Epithelial cell of esophagus (primary cell): ENCODE measurements around the gene CCDC88C.

Experiments
- DNase-seq: peaks from one replicate; pipeline ENCODE4 v3.0.0; 2010; ENCODE audit warnings: low read depth
- H3K4me3 ChIP-seq: 2 replicates; pipeline ENCODE4 v1.5.1; 2011; ENCODE audit warnings: mild to moderate bottlenecking, low read length, control low read depth
- TF ChIP-seq, protein P1 (sequence below): IDR thresholded peaks from 2 replicates; pipeline ENCODE4 v1.5.1; 2011; ENCODE audit warnings: low read depth, mild to moderate bottlenecking, low read length, control low read depth, inconsistent platforms; ENCODE audit not compliant: insufficient read depth; ENCODE audit errors: missing control alignments

CCDC88C gene

DNA sequence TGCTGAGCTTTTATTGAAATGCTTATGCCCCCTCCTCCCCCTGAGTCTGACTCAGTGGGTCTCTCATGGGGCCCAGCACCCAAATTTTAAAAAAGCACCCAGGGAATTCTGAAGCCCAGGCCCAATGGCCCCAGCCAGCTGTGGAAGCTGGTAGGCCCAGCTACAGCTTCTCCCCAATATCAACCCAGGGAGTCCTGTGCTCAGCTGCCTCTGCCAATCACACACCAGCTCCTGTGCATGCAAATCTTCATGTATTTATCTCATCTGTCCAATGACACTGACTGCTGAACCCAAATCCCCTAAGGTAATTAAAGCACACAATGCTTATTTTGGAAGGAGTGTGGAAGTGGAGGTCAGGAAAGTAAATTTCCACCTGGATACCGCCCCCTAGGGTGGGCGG, 76.3 kb downstream of the CCDC88C start:
- H3K4me3 ChIP-seq = no peak overlapping the region
- TF ChIP-seq, protein P1, sequence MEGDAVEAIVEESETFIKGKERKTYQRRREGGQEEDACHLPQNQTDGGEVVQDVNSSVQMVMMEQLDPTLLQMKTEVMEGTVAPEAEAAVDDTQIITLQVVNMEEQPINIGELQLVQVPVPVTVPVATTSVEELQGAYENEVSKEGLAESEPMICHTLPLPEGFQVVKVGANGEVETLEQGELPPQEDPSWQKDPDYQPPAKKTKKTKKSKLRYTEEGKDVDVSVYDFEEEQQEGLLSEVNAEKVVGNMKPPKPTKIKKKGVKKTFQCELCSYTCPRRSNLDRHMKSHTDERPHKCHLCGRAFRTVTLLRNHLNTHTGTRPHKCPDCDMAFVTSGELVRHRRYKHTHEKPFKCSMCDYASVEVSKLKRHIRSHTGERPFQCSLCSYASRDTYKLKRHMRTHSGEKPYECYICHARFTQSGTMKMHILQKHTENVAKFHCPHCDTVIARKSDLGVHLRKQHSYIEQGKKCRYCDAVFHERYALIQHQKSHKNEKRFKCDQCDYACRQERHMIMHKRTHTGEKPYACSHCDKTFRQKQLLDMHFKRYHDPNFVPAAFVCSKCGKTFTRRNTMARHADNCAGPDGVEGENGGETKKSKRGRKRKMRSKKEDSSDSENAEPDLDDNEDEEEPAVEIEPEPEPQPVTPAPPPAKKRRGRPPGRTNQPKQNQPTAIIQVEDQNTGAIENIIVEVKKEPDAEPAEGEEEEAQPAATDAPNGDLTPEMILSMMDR = no peak
- DNase-seq = no peak

DNA sequence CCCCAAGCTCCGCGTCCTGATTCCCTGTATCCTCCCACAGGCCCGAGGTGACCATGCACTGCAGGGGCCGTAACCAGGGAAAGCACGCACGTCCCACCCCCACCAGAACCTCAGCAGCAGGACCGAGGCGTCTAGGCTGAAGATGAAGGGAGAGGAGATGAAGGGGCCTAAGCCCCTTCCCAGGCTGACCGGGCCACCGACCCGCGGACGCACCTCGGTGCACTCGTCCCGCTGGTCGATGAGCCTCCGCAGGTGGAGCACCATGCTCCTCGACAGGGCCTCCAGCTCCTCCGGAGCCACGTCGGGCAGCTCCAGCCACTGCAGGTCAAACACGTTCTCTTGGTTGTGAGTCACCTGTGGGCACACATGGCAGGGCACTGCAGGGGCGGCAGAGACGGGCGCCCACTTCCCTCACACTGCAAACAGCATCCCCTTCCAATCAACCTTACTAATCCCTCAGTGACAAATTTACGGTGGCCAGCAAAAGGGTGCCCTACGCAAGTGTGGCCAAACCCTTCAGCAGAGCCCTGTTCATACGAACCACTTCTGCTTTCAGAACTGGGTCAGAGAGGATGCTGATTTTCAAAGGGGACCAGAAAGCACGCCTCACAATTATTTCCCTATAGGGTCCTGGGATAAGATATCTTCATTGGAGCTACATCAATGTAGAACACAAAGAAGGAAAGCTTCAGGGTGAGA, 77.8 kb downstream of the CCDC88C start:
- TF ChIP-seq, protein P1 = no peak
- no peak overlapping the region for H3K4me3 ChIP-seq
- DNase-seq = no peak

DNA sequence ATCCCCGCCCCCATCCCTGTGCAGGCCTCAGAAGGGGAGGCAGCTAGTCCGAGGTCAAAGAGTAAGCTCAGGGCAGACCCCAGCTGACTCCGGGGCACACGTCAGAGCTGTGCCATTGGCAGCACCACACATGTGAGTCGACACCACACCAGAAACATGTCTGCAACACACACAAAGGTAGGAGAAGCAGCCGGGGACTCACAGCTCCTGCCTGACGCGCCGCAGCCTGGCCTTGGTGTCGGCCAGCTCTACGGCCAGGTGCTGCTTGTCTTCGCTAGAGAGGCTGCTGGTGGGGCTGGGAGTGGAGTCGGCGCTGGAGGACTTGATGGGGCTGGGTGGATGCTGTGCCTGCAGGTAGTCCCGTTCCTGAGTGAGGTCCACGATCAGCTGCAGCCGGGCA, 78.5 kb downstream of the CCDC88C start:
- no peak overlapping the region for H3K4me3 ChIP-seq
- TF ChIP-seq, protein P1 = no peak
- no peak for DNase-seq

DNA sequence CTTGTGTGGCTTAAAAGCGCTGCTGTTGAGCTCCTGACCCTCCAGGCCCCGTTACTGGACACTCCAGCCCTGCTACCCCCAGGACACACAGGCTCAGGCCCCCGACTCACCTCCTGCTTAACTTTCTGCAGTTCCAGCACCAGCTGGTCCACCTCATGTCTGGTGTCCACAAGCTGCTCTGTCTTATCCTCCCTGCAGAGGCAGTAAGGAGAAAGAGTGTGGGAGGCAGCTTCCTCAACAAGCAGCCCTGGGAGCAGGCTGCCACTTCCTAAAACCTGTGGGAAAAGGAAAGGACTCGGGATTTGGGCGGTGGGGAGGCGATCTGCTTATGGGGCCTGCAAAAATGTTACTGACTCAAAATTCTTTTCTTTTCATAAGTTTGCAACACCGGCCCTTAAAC, 79.2 kb downstream of the CCDC88C start:
- no peak for DNase-seq
- no peak overlapping the region for H3K4me3 ChIP-seq
- TF ChIP-seq, protein P1 = no peak

DNA sequence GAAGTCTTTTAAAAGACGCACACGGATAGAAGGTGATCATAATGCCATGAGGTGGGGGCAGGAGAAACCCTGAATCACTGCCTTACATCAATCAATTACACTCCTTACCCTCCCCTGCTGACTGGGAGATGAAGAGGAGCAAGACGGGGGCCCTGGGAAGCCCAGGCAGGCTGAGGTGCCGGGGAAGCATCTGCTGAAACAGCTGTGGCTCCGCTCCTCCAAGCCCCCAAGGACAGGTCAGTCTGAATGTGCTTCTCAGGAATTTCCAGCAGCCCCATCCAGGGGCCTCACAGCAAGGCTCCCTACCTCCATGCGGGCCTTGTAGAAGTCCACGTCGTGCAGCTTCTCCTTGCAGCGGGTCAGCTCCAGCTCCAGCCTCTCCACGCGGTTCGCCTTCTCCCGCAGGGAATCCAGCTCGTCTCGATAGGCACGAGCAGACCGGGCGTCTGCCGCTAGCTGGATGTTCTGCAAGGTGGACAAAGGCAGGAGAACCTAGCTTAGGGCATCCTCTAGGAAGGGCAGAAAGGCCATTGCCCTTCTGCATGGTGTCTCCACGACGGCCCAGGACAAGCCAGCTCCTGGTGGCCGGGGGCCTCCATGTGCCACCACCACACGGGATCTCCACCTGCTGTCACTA, 79.8 kb downstream of the CCDC88C start:
- no peak overlapping the region for H3K4me3 ChIP-seq
- no peak for DNase-seq
- TF ChIP-seq, protein P1 = no peak

DNA sequence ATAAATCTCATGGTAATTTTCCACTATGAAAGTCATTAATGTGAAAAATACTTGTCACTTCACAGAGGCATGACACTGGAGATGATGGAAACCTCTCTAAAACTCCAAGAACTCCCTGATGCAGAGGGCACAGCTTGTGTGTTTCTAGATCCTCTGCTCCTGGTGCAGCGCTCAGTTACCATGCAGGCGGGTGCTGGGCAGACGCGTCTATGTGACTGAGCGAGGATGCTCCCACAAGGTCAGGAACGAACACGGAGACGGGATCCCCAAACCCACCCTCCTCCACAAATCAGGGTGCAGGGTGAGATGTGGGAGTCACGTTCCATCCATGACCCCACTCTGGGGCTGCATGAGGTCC, 81.5 kb downstream of the CCDC88C start:
- TF ChIP-seq, protein P1 = no peak
- DNase-seq = no peak
- H3K4me3 ChIP-seq = no peak overlapping the region
